Neural cell (in vitro differentiated cells): ENCODE measurements around the gene FBXO38. TPM values are rescaled to one million over a fixed set of nuclear protein-coding genes. Genes with fewer than 3 reads are reported as not detected.

Source experiments
- H2AFZ ChIP-seq: fragments of 200-600, 300-800 bp; sonication (generic), shearing (Covaris generic); 2 replicates; pipeline ENCODE4 v1.6.0; 2014; ENCODE audit warnings: low read depth, mild to moderate bottlenecking, antibody characterized with exemption, low read length, moderate library complexity
- H3F3A ChIP-seq: fragments of 200-600 bp; shearing (Covaris generic); 2 replicates; pipeline ENCODE4 v1.6.1; 2016; ENCODE audit warnings: mild to moderate bottlenecking, moderate library complexity, mixed read lengths, antibody characterized with exemption, low read length; ENCODE audit not compliant: insufficient read depth, poor library complexity, severe bottlenecking
- H3K27ac ChIP-seq: fragments of 200-600, 300-800 bp; sonication (generic), shearing (Covaris generic); 2 replicates; pipeline ENCODE4 v1.5.1; 2014; ENCODE audit warnings: mild to moderate bottlenecking, low read length, moderate library complexity
- H3K27me3 ChIP-seq: fragments of 300-800, 200-600 bp; sonication (generic), shearing (Covaris generic); 2 replicates; pipeline ENCODE4 v1.6.0; 2014; ENCODE audit warnings: mild to moderate bottlenecking, low read depth, low read length, moderate library complexity; ENCODE audit not compliant: insufficient read depth
- H3K36me3 ChIP-seq: fragments of 300-800, 200-600 bp; sonication (generic), shearing (Covaris generic); 2 replicates; pipeline ENCODE4 v1.5.1; 2014; ENCODE audit warnings: mild to moderate bottlenecking, antibody characterized with exemption, low read length, moderate library complexity; ENCODE audit not compliant: insufficient read depth
- H3K4me2 ChIP-seq: fragments of 300-800, 200-600 bp; sonication (generic), shearing (Covaris generic); 2 replicates; pipeline ENCODE4 v1.6.0; 2014; ENCODE audit warnings: mild to moderate bottlenecking, low read length
- H3K4me3 ChIP-seq: fragments of 300-800, 200-600 bp; sonication (generic), shearing (Covaris generic); 2 replicates; pipeline ENCODE4 v1.5.1; 2014; ENCODE audit warnings: mild to moderate bottlenecking, low read length, moderate library complexity
- H3K79me2 ChIP-seq: fragments of 200-600 bp; shearing (Covaris generic); replicated peaks from 2 replicates; pipeline ENCODE4 v1.6.0; 2014; ENCODE audit warnings: mild to moderate bottlenecking, low read length, moderate library complexity; ENCODE audit not compliant: insufficient read depth
- H3K9ac ChIP-seq: fragments of 300-800, 200-600 bp; sonication (generic), shearing (Covaris generic); 2 replicates; pipeline ENCODE4 v1.6.1; 2016; ENCODE audit warnings: mild to moderate bottlenecking, low read length, mixed read lengths
- H3K9me2 ChIP-seq: fragments of 200-600 bp; shearing (Covaris generic); 2 replicates; pipeline ENCODE4 v1.6.1; 2016; ENCODE audit warnings: mild to moderate bottlenecking, low read length, mixed read lengths; ENCODE audit not compliant: insufficient read depth
- H3K9me3 ChIP-seq: fragments of 200-600, 300-800 bp; sonication (generic), shearing (Covaris generic); 2 replicates; pipeline ENCODE4 v1.6.1; 2016; ENCODE audit warnings: mild to moderate bottlenecking, mixed run types, low read length, moderate library complexity, mixed read lengths
- H4K20me1 ChIP-seq: fragments of 200-600 bp; shearing (Covaris generic); 2 replicates; pipeline ENCODE4 v1.6.1; 2016; ENCODE audit warnings: mild to moderate bottlenecking, mixed run types; ENCODE audit not compliant: insufficient read depth
- CTCF ChIP-seq: fragments of 450-650 bp; IDR thresholded peaks from 2 replicates; pipeline ENCODE4 v1.5.1; 2014; ENCODE audit warnings: antibody characterized with exemption, mild to moderate bottlenecking, moderate library complexity; ENCODE audit not compliant: poor library complexity, severe bottlenecking
- EP300 ChIP-seq: fragments of 450-650 bp; conservative IDR thresholded peaks from 2 replicates; pipeline ENCODE4 v1.6.1; 2014; ENCODE audit warnings: antibody characterized with exemption, mild to moderate bottlenecking, moderate library complexity; ENCODE audit not compliant: poor library complexity, severe bottlenecking
- EZH2 ChIP-seq: fragments of 200-600, 300-800 bp; shearing (Covaris generic), sonication (generic); IDR thresholded peaks from 2 replicates; pipeline ENCODE4 v1.6.1; 2014; ENCODE audit warnings: antibody characterized with exemption, low read length, borderline replicate concordance, mild to moderate bottlenecking; ENCODE audit not compliant: insufficient read depth, poor library complexity, severe bottlenecking
- MXI1 ChIP-seq: fragments of 450-650 bp; conservative IDR thresholded peaks from 2 replicates; pipeline ENCODE4 v1.6.1; 2014; ENCODE audit warnings: antibody characterized with exemption, mild to moderate bottlenecking; ENCODE audit not compliant: poor library complexity, severe bottlenecking
- POLR2AphosphoS5 ChIP-seq: IDR thresholded peaks from 2 replicates; pipeline ENCODE4 v1.6.1; 2012
- RAD21 ChIP-seq: fragments of 450-650 bp; conservative IDR thresholded peaks from 2 replicates; pipeline ENCODE4 v1.6.1; 2014; ENCODE audit warnings: antibody characterized with exemption, mild to moderate bottlenecking, moderate library complexity
- REST ChIP-seq: IDR thresholded peaks from 2 replicates; pipeline ENCODE4 v1.6.1; 2012; ENCODE audit warnings: borderline replicate concordance
- SMC3 ChIP-seq: fragments of 450-650 bp; conservative IDR thresholded peaks from 2 replicates; pipeline ENCODE4 v1.6.1; 2014; ENCODE audit warnings: antibody characterized with exemption, mild to moderate bottlenecking, moderate library complexity; ENCODE audit not compliant: poor library complexity
- TAF1 ChIP-seq: IDR thresholded peaks from 2 replicates; pipeline ENCODE4 v1.6.1; 2012; ENCODE audit warnings: low read depth
- polyA plus RNA-seq: library from polyadenylated mRNA; depleted of rRNA; stranded (reverse); fragments of >200 nt; gene quantifications from 2 replicates; pipeline ENCODE4 v1.2.3, GENCODE V29; 2014

FBXO38 gene
- polyA plus RNA-seq, 1 donor from 2014 or later = 69.1 TPM

GRCh38 chr5:148397968-148398595 lies 14.3 kb downstream of the FBXO38 start:
- no peaks in the 10 kb centered on the region for H3K9me2 ChIP-seq
- H3K9ac ChIP-seq = no peak overlapping the region
- H3K9me3 ChIP-seq = no peaks in the 10 kb centered on the region
- no peak for TF ChIP-seq TAF1
- no peak for TF ChIP-seq CTCF
- no peak for TF ChIP-seq SMC3
- TF ChIP-seq RAD21 = no peak
- TF ChIP-seq MXI1 = no peak
- no peak for TF ChIP-seq POLR2AphosphoS5
- TF ChIP-seq EZH2 = no peak
- TF ChIP-seq REST = no peak
- H2AFZ ChIP-seq = no peak overlapping the region
- H3K36me3 ChIP-seq = no peaks in the 10 kb centered on the region
- no peak overlapping the region for H3K4me2 ChIP-seq
- H3K4me3 ChIP-seq = no peak overlapping the region
- H3K27me3 ChIP-seq = no peaks in the 10 kb centered on the region
- peaks cover 4% of the 10 kb centered on the region for H3K79me2 ChIP-seq
- H4K20me1 ChIP-seq = no peaks in the 10 kb centered on the region
- H3F3A ChIP-seq = no peaks in the 10 kb centered on the region
- no peak overlapping the region for H3K27ac ChIP-seq

- H3K9ac ChIP-seq = no peak overlapping the region
- no peaks in the 10 kb centered on the region for H3F3A ChIP-seq
- no peaks in the 10 kb centered on the region for H4K20me1 ChIP-seq
- no peaks in the 10 kb centered on the region for H3K27me3 ChIP-seq
- H2AFZ ChIP-seq = no peak overlapping the region
- H3K9me3 ChIP-seq = no peaks in the 10 kb centered on the region
- H3K79me2 ChIP-seq = peaks cover 4% of the 10 kb centered on the region
- no peaks in the 10 kb centered on the region for H3K9me2 ChIP-seq
- H3K4me3 ChIP-seq = no peak overlapping the region
- H3K4me2 ChIP-seq = no peak overlapping the region
- TF ChIP-seq RAD21 = no peak
- no peak for TF ChIP-seq MXI1
- no peak for TF ChIP-seq EP300
- TF ChIP-seq CTCF = no peak
- TF ChIP-seq EZH2 = no peak
- no peak for TF ChIP-seq REST
- no peak for TF ChIP-seq TAF1
- TF ChIP-seq POLR2AphosphoS5 = no peak
- no peak for TF ChIP-seq SMC3
- no peak overlapping the region for H3K27ac ChIP-seq
- no peaks in the 10 kb centered on the region for H3K36me3 ChIP-seq
Measured at GRCh38 chr5:148398698-148399121, 15.0 kb downstream of the FBXO38 start.
